Sigmoid colon (tissue), 4 donors: ENCODE data around the gene TPST2.

Experiments
- CTCF ChIP-seq, 4 experiments: fragments of 450-650 bp in 3 of 4; fragments of 200-600 bp in 1 of 4; IDR thresholded peaks; one replicate each; pipeline ENCODE4 v1.5.1; 2016 to 2019; ENCODE audit warnings: antibody characterized with exemption in 4 of 4, mild to moderate bottlenecking in 3 of 4, moderate library complexity in 2 of 4
- POLR2A ChIP-seq, 2 donors: fragments of 450-650 bp; IDR thresholded peaks; one replicate each; pipeline ENCODE4 v1.6.1; 2016; ENCODE audit warnings: antibody characterized with exemption in 2 of 2, mild to moderate bottlenecking in 2 of 2, moderate library complexity in 2 of 2
- POLR2AphosphoS5 ChIP-seq, 4 donors: sonication (generic); formaldehyde crosslinking; IDR thresholded peaks; one replicate each; pipeline ENCODE4 v1.6.1; 2017; ENCODE audit warnings: antibody characterized with exemption in 4 of 4

GRCh38 chr22:26547837-26548236 is 42.1 kb downstream of the TPST2 start:
- TF ChIP-seq POLR2A (IDR thresholded peaks at IDR 0.05) = no peak
- TF ChIP-seq CTCF (IDR thresholded peaks at IDR 0.05) = no peak
- no peak for TF ChIP-seq POLR2AphosphoS5 (IDR thresholded peaks at IDR 0.05)
